Suprapubic skin (tissue), 4 donors: ENCODE data around the gene BOLA1. TPM values are rescaled to one million over a fixed set of nuclear protein-coding genes. Genes with fewer than 3 reads are reported as not detected.
"Not testable (repeated sequence)": the region's sequence is repeated elsewhere in the genome, so short reads cannot be mapped to it uniquely, and the experiment has no call there.

Experiments used
- DNase-seq, 2 donors: peaks; one replicate each; pipeline ENCODE4 v3.0.0-alpha.2; 2019; ENCODE audit warnings: low spot score in 2 of 2
- H3K27ac ChIP-seq: fragments of 200-600 bp; sonication (generic); one replicate; pipeline ENCODE4 v1.5.1; 2019
- H3K27me3 ChIP-seq: fragments of 200-600 bp; sonication (generic); one replicate; pipeline ENCODE4 v1.5.1; 2019
- H3K36me3 ChIP-seq: fragments of 200-600 bp; sonication (generic); one replicate; pipeline ENCODE4 v1.5.1; 2019
- H3K4me1 ChIP-seq: fragments of 200-600 bp; sonication (generic); one replicate; pipeline ENCODE4 v1.5.1; 2019
- H3K4me3 ChIP-seq: fragments of 200-600 bp; sonication (generic); one replicate; pipeline ENCODE4 v1.5.1; 2019; ENCODE audit warnings: mild to moderate bottlenecking
- H3K9me3 ChIP-seq: fragments of 200-600 bp; sonication (generic); one replicate; pipeline ENCODE4 v1.5.1; 2019
- EP300 ChIP-seq: sonication (generic); formaldehyde crosslinking; IDR thresholded peaks from one replicate; pipeline ENCODE4 v1.6.1; 2017; ENCODE audit warnings: antibody characterized with exemption
- POLR2A ChIP-seq, 2 donors: fragments of 450-650 bp; IDR thresholded peaks; one replicate each; pipeline ENCODE4 v1.6.1; 2017; ENCODE audit warnings: antibody characterized with exemption in 2 of 2, mild to moderate bottlenecking in 2 of 2, moderate library complexity in 2 of 2
- POLR2AphosphoS5 ChIP-seq, 3 donors: sonication (generic); formaldehyde crosslinking; IDR thresholded peaks; one replicate each; pipeline ENCODE4 v1.6.1; 2017; ENCODE audit warnings: antibody characterized with exemption in 3 of 3
- WGBS: methylation state at CpG from one replicate; pipeline ENCODE4 v1.1.5; 2018; 5-methylcytosine and 5-hydroxymethylcytosine counted together
- total RNA-seq, 4 donors: library from RNA; depleted of rRNA; stranded (reverse); fragments of >200 nt; gene quantifications; one replicate each; pipeline ENCODE4 v1.1.0, GENCODE V29; 2016
- TF ChIP-seq, protein P1 (sequence below), 2 donors: fragments of 200-600 bp in 1 of 2; fragments of 450-650 bp in 1 of 2; sonication (generic) in 1 of 2; IDR thresholded peaks; one replicate each; pipeline ENCODE4 v1.5.1; 2016 to 2019; ENCODE audit warnings: antibody characterized with exemption in 2 of 2, mild to moderate bottlenecking in 1 of 2, moderate library complexity in 1 of 2

BOLA1 gene
- total RNA-seq, 4 donors from 2014 or later: 21.7 to 42.1 (median 33.1) TPM

DNA sequence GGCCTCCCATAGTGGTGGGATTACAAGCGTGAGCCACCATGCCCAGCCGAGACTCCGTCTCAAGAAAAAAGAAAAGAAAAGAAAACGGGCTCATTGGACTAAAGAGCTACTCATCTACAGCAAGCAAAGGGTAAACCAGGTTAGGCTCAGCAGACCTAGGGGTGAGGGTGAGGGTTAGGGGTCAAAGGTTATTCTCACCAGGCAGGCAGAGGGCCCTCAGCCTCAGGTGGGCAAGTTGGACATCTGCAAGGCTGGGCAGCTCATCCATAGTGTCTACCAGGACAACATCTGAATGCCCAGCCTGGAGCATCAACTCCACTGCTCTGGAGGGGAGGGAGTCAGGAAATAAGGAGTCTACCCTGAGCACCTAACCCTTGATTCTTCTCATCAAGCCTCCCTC lies 33.8 kb downstream of the BOLA1 start:
- Histone ChIP-seq H3K4me1 (peaks cover 33% of the 10 kb centered on the region), H3K27ac (no peak overlapping the region), H3K9me3 (no peaks in the 10 kb centered on the region), H3K36me3 (peaks cover 24% of the 10 kb centered on the region), H3K4me3 (no peak overlapping the region), H3K27me3 (no peaks in the 10 kb centered on the region)
- no peak for DNase-seq
- no peak for TF ChIP-seq EP300
- no peak for TF ChIP-seq POLR2AphosphoS5 (IDR thresholded peaks at IDR 0.05)
- TF ChIP-seq, protein P1, sequence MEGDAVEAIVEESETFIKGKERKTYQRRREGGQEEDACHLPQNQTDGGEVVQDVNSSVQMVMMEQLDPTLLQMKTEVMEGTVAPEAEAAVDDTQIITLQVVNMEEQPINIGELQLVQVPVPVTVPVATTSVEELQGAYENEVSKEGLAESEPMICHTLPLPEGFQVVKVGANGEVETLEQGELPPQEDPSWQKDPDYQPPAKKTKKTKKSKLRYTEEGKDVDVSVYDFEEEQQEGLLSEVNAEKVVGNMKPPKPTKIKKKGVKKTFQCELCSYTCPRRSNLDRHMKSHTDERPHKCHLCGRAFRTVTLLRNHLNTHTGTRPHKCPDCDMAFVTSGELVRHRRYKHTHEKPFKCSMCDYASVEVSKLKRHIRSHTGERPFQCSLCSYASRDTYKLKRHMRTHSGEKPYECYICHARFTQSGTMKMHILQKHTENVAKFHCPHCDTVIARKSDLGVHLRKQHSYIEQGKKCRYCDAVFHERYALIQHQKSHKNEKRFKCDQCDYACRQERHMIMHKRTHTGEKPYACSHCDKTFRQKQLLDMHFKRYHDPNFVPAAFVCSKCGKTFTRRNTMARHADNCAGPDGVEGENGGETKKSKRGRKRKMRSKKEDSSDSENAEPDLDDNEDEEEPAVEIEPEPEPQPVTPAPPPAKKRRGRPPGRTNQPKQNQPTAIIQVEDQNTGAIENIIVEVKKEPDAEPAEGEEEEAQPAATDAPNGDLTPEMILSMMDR (IDR thresholded peaks at IDR 0.05): no peak
- TF ChIP-seq POLR2A (IDR thresholded peaks at IDR 0.05): no peak
- WGBS: 96% methylated on average over 4 of the region's 4 CpGs

DNA sequence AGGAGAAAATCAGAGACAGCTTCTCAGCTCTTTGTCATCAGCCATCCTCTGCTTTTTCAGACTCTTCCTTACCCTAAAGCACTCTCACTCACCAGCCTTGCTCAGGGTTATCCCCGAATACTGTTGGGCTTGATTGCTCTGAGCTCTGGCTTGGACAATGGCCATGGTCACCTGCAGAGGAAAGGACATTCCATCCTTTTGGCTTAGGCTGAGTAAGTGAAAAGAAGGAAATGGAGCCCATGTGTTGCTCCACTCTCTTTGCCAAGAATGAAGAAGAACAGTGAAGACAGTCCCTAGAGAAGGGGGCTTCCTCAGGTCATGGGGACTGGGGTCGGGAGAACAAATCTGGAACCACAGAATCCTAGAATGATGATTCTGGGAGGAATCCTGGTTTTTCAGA lies 35.0 kb downstream of the BOLA1 start:
- Histone ChIP-seq H3K9me3 (no peaks in the 10 kb centered on the region), H3K27me3 (no peaks in the 10 kb centered on the region), H3K4me1 (peaks cover 34% of the 10 kb centered on the region), H3K27ac (no peak overlapping the region), H3K4me3 (no peak overlapping the region), H3K36me3 (peaks cover 24% of the 10 kb centered on the region)
- no peak for DNase-seq
- TF ChIP-seq POLR2AphosphoS5 (IDR thresholded peaks at IDR 0.05) (no peak), EP300 (no peak), POLR2A (IDR thresholded peaks at IDR 0.05) (no peak)
- TF ChIP-seq, protein P1 (IDR thresholded peaks at IDR 0.05): no peak
- WGBS: 68% methylated on average over 2 of the region's 2 CpGs

DNA sequence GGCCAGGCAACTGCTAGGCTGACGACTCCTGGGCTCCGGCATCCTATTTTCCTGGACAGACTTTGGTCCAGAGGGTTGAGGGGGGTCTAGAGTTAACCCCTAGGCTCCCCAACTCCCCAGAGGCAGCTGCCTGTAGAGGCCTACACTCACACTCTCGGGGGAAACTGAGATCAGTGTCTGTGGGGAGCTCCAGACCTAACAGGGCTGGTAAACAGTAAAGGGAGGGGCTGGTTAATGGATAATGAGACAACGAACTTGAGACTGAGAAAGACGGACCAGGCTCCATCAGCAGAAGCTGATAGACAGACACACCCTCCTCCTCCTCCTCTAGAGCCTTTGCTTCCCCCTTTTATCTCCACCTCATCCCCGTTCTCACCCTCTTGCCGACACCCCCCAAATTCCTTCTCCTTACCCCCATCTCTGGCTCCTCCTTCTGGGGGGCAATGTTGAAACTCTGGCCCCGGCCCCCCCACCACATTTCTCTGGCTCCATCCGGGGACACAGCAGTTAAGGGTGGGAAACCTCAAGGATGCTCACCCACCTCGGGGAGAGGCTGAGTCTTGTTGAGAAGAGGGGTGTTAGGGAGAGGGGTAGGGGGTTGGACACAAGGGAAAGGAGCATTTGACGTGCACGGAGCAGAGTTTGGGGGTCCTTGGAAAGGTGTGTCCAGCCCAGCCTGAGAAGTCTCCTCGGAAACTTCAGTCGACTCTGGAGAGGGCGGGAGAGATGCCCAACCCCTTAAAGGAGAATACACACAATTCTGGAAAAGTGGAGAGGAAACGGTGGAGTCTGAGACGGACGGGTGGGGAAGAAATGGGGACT lies 37.0 kb downstream of the BOLA1 start, which contains the start of gene MTMR11:
Gene MTMR11, minus strand, starts transcription at position 710 of the 822 bp plus-strand sequence. Its CDS starts 232 bp downstream, at position 478.
- no peak for DNase-seq
- H3K27ac ChIP-seq: peak within 1 kb of the TSS; percentile 76
- TF ChIP-seq POLR2A (IDR thresholded peaks at IDR 0.05): no peak
- TF ChIP-seq POLR2AphosphoS5 (IDR thresholded peaks at IDR 0.05): no peak
- no peak for TF ChIP-seq EP300
- TF ChIP-seq, protein P1 (IDR thresholded peaks at IDR 0.05): no peak

DNA sequence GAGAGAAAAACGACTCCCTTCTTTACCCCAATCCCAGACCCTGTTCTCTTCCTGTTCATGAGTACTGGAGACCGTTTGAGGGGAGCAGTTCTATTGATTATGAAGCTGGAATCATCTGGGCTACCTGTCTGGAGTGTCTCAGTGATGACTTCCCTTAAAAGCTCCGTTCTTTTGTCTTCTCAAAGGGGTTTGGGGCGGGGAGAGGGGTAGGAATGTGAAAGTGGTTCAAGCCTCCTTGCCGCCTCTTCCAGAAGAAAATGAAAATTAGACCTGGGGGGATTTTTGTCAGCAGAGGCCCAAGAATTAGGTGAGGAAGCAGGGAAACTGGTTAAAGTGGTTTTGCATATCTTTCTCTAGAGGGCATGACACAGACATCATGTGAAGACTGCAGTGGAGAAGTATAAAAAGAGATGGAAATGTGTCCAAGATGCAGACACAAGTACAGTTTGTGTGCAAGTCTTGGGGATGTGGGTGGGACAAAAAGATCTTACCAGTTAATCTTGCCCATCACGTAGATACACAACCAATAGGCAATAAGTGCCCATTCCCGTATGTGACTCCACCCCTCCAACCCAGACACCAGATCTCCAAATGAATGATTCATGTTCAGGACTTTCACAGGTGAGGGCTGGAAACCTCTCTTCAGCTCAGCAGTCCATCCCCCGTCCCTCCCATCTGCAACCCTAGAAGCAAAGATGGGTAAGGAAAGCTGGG lies 37.8 kb downstream of the BOLA1 start:
- Histone ChIP-seq H3K36me3 (peaks cover 11% of the 10 kb centered on the region), H3K9me3 (no peaks in the 10 kb centered on the region), H3K4me3 (peak overlapping the region; percentile 47), H3K4me1 (peaks cover 42% of the 10 kb centered on the region), H3K27me3 (no peaks in the 10 kb centered on the region), H3K27ac (peak overlapping the region; percentile 76)
- TF ChIP-seq POLR2A (IDR thresholded peaks at IDR 0.05) (no peak), EP300 (no peak), POLR2AphosphoS5 (IDR thresholded peaks at IDR 0.05) (no peak)
- TF ChIP-seq, protein P1 (IDR thresholded peaks at IDR 0.05): no peak
- 18% methylated on average over 8 of the region's 8 CpGs for WGBS
- DNase-seq: no peak

More for the DNA sequence above, 37.0 kb downstream of the BOLA1 start, which contains the start of gene MTMR11:
- Histone ChIP-seq H3K4me3 (peak within 1 kb of the TSS; percentile 47), H3K9me3 (no peaks in the 10 kb centered on the region), H3K27me3 (no peaks in the 10 kb centered on the region), H3K4me1 (peaks cover 40% of the 10 kb centered on the region), H3K36me3 (peaks cover 11% of the 10 kb centered on the region)
- 13% methylated on average over 18 of the region's 18 CpGs for WGBS

DNA sequence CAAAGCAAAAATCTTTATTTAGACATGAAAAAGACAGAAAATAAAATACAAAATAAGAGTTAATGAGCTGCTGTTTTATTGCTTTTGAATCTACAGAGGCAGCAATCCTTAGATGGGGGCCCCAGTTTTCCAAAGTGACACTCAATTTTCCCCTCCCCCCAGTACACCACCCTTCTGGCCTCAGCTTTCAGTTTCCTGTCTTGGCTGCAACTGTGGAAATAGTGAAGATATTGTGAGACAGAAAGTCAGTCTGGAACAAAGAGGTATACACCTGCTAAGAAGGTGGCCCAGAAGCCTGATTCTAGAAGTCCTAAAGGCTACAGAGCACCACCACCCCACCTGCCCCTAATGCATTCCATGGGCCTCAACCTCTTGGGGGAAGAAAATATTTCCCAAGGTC lies 38.4 kb downstream of the BOLA1 start:
- no peak for DNase-seq
- peak overlapping the region; percentile 76 for H3K27ac ChIP-seq
- peaks cover 7% of the 10 kb centered on the region for H3K36me3 ChIP-seq
- no peak overlapping the region for H3K4me3 ChIP-seq
- no peak for TF ChIP-seq POLR2A (IDR thresholded peaks at IDR 0.05)
- TF ChIP-seq, protein P1 (IDR thresholded peaks at IDR 0.05): no peak
- no peak for TF ChIP-seq EP300
- no peak for TF ChIP-seq POLR2AphosphoS5 (IDR thresholded peaks at IDR 0.05)
- H3K9me3 ChIP-seq: no peaks in the 10 kb centered on the region
- peaks cover 42% of the 10 kb centered on the region for H3K4me1 ChIP-seq
- no peaks in the 10 kb centered on the region for H3K27me3 ChIP-seq

DNA sequence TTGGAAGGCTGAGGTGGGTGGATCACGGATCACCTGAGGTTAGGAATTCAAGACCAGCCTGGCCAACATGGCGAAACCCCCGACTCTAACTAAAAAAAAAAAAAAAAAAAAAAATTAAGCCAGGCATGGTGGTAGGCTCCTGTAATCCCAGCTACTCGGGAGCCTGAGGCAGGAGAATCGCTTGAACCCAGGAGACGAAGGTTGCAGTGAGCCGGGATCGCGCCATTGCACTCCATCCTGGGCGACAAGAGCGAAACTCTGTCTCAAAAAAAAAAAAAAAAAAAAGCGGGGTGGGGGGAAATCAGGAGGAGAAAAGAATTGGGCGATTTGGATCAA lies 39.3 kb downstream of the BOLA1 start:
- Histone ChIP-seq H3K27ac (peak overlapping the region; percentile 76), H3K4me1 (peaks cover 42% of the 10 kb centered on the region), H3K4me3 (peak overlapping the region; percentile 35)
- H3K9me3 ChIP-seq, H3K36me3 ChIP-seq, DNase-seq, H3K27me3 ChIP-seq: not testable (repeated sequence)
- 37% methylated on average over 13 of the region's 13 CpGs for WGBS
